Purkinje cell (primary cell): ENCODE results near the gene PCSK5. TPM values are rescaled to one million over a fixed set of nuclear protein-coding genes. Genes with fewer than 3 reads are reported as not detected.

ENCODE experiments used
- polyA plus RNA-seq: library from polyadenylated mRNA; unstranded; fragments of >200 nt; fragmentation: Nextera tagmentation; gene quantifications from 2 replicates; pipeline ENCODE4 v1.2.1, GENCODE V29; 2014

PCSK5 gene
- polyA plus RNA-seq = 2.8 and 3.4 TPM in 2 replicates

GRCh38 chr9:75890472-75891276, at the start of gene PCSK5:
PCSK5 (plus strand) TSS chr9:75890673; CDS start chr9:75891182, 509 bp downstream.

GRCh38 chr9:76394195-76394959, 503.9 kb downstream of the PCSK5 start, which contains the start of gene RFK:
RFK (minus strand) TSS chr9:76394426; CDS start chr9:76394171, 255 bp downstream.

